IPS-18c (cell line): ENCODE measurements around the gene MRPL12.
A peak's percentile ranks its signal among the peaks of the same experiment; 100 is the strongest.

Experiments
- H3K4me3 ChIP-seq: 2 replicates; pipeline ENCODE4 v1.7.0; 2013; ENCODE audit warnings: low read depth, mild to moderate bottlenecking, low read length, moderate library complexity; ENCODE audit not compliant: insufficient read depth
- H3K9me3 ChIP-seq: one replicate; pipeline ENCODE4 v1.6.1; 2013; ENCODE audit warnings: mild to moderate bottlenecking, low read length, moderate library complexity; ENCODE audit not compliant: control insufficient read depth, insufficient read depth

MRPL12 gene

DNA sequence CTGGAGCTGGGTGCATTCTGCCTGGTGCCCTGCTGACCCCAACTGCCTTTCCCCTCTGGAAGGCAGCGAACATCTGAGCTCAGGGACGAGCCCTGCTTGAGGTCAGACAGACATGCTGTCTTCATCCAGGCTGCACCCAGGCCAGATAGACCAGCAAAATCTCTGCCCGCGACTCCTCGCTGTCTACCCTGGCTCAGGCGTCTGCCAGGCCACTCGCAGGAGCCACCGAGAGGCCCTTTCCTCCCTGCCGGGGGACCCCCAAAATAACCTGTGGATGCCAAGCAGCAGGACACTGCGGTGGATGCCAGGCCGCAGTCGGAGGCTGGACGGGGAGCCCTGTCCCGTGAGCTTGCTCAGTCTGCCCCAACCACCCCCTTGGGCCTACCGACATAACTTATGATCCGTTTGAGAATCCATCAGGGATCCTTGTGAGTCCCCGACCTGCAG lies 5.6 kb downstream of the MRPL12 start:
- Histone ChIP-seq H3K9me3 (no peaks in the 10 kb centered on the region), H3K4me3 (no peak overlapping the region)

DNA sequence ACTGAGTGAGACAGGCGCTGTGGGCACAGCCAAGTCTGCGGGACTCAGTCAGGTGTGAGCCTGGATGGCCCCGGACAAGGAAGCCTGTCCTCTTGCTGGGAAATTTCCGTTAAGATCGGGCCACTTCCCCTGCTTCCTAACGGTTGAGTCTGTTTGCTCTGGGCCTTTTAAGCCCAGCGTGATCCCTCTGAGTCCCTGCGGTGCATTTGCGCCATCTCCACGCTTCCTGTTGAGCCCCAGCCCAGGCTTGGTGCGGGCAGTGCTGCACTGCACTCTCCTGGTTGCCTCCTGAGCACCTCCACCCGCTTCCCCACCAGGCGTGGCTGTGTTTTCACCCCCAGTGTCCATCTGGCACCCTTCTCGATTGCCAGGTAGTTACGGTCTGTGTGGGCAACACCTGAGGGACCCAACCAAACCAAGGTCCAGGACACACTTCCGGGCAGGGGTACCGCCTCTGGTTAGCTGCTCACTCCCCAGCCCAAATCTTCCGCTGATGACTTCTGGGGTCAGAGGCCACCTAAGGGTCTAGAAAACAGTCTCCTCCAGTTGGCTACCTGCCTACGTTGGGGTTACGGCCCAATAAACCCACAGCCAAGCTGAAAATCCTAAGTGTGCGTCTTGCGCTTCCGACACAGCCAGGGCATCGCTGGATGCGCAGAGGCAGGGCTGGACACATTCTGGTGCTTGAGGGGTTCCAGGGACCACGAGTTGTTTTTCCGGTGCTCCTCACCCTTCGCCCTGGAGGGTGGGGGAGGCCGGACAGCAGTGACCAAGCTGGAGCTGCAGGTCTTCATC lies 7.5 kb downstream of the MRPL12 start:
- no peaks in the 10 kb centered on the region for H3K9me3 ChIP-seq
- peak overlapping the region; percentile 56 for H3K4me3 ChIP-seq

DNA sequence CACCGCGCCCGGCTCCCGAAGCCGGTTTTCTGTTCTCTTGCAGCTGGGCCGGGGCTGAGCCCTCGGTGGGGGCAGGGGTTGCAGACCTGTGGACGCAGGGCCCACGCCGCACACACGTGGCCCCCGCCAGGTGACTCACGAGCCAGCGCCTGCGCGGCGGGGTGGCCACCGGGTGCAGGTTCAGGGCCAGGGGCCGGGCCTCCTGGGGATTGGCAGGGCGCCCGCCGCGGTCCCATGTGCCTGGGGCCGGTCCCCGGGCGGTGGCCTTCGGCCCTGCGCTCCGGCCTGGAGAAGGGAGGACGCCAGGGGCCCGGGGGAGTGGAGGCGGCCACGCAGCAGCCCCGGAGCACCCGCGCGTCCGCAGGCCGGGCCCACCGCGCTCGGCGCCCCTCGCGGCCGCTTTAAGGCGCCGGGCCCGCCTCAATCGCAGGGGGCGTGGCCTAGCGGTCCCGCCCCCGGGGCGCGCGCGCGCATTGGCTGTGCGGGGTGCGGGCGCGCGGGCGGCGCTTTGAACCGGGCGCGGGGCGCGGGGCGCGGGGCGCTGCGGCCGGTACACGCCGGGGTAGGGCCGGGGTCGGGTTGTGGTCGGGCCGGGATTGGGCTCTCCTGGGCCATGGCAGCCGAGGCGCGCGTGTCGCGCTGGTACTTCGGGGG lies 8.8 kb downstream of the MRPL12 start, which contains the start of gene SLC25A10:
SLC25A10 (plus strand) TSS at position 471 of the 654 bp plus-strand sequence; CDS start at position 614, 143 bp downstream.
- Histone ChIP-seq H3K9me3 (no peaks in the 10 kb centered on the region), H3K4me3 (peak within 1 kb of the TSS; percentile 77)

DNA sequence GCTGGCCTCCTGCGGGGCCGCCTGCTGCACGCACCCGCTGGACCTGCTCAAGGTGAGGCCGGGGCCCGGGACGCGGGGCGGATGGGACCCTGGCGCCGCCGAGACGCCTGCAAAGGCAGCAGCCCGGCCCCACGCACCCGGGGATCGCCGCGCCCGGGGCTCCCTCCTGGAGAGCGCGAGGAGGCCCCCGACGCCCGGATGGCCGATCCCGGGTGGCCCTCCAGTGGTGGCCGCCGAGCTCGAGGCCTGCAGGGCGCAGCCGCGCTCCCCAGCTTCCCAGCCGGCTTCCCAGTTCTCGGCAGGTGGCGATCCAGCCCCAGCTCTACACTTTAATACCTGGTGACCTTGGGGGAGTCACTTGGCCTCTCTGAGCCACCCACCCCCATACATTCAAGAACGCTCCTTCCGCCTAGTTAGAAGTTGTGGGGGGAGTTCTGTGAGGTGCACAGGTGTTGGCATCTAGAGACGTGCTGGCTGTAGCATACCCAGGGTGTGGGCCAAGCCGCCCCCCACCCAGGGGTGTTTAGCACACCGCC lies 9.4 kb downstream of the MRPL12 start:
- H3K9me3 ChIP-seq: no peaks in the 10 kb centered on the region

DNA sequence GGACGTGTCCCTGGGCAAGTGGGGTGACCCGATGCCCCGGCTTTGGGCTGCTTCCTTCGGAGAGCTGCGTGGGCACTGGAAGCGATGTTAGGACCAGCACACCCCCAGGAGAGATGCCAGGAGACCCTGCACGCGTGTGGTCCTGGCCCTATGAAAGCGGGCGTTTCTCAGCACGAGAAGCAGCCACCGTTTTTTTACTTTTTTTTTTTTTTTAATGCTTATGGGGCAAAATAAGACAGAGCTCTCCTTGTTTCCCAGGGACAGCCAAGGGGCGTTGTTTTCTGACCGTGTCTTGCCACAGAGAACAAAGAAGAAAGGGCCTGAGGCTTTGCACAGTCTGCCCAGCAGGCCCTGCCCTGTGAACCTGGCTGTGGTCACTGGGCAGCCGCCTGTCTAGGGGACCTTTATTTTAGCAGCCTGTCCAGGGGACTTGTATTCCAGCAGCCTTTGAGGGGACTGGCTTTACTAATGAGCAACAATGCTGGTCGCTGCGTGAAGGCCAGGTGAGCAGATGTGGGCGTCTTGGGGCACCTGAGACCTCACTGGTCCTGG lies 9.9 kb downstream of the MRPL12 start:
- peak overlapping the region; percentile 77 for H3K4me3 ChIP-seq
- H3K9me3 ChIP-seq: no peaks in the 10 kb centered on the region

More for the DNA sequence above, 9.4 kb downstream of the MRPL12 start:
- peak overlapping the region; percentile 77 for H3K4me3 ChIP-seq

DNA sequence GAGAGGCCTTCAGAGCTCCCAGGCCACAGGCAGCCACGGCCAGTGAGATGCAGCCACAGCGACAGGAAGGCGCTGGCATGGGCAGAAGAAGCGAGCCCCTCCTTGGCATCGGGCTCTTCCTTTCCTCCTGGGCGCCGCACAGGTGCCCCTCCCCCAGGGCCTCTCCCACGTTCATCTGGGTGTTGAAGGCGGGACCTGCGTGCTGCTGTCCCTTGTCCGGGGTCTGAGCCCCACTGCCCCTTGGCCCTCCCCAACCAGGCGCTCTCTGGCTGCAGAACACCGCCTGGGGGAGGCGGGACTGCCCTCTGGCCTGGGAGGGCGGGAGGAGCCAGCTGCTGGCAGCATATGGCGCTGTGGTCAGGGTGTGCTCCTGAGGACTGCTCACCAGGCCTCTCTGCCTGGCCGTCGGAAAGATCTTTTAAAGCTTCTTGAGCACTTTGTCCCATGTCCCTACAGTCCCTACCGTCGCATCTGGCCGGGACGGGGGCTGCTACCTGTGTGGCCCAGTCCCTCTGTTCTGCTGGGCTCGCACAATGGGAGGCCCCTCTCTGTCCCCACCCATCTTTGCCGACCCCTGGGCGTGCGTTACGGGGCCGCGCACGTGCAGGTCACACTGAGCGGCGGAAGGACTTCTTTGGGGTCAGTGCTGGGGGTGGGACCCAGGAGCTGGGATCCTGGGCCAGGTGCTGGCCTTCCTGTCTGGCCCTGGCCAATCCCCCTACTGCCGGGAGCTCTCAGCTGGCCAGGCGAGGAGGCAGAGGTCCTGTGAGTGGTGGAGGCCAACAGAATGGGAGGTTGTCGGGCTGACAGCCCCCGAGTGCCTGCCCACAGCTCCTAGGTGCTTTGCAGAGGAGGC lies 10.6 kb downstream of the MRPL12 start:
- Histone ChIP-seq H3K9me3 (no peaks in the 10 kb centered on the region), H3K4me3 (peak overlapping the region; percentile 77; the same call in 1 of the 2 replicates)

DNA sequence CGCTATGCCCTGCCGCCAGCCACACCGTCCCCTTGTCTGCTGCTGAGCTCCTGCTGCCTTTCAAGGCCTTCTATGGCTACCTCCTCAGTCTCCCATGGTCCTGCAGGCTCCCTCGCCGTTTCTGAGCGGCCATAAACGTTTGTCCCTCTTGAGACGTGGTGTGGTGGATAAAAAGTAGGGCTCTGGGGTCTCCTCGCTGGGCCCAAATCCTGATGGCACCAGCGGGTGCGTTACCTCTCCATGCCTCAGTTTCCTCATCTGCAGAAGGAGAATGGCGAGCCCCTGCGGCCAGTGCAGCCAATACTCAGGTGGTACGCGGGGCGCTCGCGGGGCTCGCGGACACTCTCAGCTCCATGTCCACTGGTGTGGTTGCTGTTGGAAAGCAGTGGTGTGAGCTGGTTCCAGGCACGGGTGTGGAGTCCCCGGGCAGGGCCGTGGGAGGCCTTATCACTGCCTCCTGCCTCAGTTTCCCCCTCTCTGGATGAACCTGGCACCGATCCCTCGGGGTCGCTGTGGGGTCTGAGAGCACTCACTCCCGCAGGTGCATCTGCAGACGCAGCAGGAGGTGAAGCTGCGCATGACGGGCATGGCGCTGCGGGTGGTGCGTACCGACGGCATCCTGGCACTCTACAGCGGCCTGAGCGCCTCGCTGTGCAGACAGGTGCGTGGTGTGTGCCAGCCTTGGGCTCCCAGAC lies 11.4 kb downstream of the MRPL12 start:
- Histone ChIP-seq H3K4me3 (no peak overlapping the region), H3K9me3 (no peaks in the 10 kb centered on the region)

DNA sequence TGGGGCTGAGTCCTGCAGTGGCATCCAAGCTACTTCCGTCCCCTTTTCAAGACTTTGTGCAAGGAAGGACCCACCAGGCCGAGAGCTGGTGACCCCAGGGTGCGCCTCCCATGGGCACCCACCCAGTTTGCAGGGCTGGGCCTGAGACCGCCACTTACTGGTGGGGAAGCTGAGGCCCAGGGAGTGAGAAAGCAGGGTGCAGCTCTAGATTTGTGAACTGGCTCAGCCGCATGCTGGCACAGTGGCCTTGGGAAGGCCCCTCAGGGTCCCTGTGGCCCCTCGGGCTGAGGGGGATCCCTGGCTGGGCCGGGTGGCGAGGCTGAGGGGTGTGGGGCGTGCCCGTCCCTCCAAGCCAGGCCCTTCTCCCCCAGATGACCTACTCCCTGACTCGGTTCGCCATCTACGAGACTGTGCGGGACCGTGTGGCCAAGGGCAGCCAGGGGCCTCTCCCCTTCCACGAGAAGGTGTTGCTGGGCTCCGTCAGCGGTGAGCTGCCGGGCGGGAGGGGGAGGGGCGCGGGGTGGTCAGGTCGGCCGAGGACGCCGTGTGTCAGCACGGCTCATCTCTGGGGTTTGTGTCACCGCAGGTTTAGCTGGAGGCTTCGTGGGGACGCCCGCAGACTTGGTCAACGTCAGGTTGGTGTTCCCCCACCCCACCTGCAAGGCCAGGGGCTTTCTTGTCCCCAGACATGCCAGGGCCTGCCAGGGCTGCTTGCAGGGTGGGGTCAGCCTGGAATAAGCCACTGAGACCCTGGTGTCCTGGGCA lies 12.1 kb downstream of the MRPL12 start:
- H3K9me3 ChIP-seq: no peaks in the 10 kb centered on the region

DNA sequence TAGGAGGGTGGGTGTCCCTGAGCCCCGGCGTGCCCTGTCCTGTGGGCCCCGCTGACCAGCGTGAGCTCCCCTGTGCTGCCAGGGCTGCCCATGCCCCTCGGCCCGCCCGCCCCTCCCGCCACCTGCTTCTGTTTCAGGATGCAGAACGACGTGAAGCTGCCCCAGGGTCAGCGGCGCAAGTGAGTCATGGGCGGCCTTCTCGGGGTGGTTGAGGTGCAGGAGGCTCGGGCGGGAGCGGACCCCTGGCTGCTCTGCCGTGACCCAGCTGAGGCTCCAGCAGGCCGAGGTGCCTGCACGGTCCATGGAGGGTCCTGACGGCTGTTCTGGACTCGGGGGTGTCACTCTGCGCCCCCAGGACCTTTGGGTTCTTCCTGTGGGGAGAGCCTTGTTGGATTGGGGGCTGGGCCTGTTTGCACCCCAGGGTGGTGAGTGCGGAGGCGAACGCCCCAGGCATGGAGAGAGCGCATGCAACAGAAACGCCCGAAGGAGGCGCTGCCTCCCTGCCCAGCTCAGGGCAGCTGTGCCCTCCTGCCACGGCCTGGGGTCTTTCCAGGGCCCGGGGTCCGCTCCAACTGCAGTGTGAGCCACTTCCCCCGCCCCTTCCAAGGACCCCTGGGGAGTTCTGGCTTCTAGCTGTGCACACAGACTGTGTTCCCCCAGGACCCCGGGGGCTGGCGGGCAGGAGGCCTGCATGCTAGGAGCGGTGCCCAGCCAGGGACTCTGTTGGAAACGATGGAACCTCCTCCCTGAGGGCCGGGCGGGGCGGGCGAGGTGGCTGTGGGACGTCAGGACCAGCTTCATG lies 12.9 kb downstream of the MRPL12 start:
- Histone ChIP-seq H3K4me3 (no peak overlapping the region), H3K9me3 (no peaks in the 10 kb centered on the region)

More for the DNA sequence above, 12.1 kb downstream of the MRPL12 start:
- no peak overlapping the region for H3K4me3 ChIP-seq

DNA sequence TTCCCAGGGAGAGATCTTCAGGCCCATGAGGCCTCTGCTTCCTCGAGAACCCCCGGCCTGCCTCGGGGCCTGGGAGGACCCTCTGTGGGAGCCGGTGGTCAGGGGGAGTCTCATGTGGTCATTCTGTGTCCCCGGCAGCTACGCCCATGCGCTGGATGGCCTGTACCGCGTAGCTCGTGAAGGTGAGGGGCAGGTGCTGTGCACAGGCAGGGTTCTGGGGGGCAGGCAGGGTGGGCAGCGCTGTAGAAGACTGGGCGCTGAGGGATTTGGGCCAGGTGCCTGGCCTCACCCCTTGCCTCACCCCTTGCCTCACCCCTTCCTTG lies 13.5 kb downstream of the MRPL12 start:
- H3K9me3 ChIP-seq: no peaks in the 10 kb centered on the region
- no peak overlapping the region for H3K4me3 ChIP-seq

DNA sequence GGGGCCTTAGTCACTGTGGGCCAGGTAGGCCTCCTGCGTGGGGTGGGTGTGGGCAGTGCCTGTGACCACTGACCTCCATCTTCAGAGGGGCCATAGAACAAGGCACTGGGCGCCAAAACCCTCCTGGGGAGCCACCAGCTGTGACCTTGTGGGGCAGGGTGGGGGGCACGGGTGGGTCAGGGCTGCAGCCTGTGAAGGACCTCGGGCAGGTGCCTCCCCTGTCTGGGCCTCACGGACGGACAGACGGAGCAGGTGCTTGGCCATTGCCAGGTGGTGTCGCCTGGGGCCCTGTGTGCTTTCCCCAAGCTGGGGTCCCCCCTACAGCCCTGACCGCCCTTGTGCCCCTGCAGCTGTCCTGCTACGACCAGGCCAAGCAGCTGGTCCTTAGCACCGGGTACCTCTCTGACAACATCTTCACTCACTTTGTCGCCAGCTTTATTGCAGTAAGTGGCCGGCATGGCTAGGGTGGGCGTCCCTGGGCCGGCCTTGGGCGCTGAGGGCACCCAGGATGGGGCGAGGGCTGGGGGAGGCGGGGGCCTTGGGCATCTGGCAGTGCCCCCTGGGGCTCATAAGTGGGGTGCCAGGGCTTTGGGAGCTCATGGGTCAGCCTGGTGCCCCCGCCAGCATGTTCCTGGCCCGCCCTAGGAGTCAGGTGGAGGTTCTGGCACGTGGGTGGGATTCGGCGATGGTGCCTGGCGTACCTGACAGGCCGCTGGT lies 14.0 kb downstream of the MRPL12 start:
- Histone ChIP-seq H3K4me3 (no peak overlapping the region), H3K9me3 (no peaks in the 10 kb centered on the region)

DNA sequence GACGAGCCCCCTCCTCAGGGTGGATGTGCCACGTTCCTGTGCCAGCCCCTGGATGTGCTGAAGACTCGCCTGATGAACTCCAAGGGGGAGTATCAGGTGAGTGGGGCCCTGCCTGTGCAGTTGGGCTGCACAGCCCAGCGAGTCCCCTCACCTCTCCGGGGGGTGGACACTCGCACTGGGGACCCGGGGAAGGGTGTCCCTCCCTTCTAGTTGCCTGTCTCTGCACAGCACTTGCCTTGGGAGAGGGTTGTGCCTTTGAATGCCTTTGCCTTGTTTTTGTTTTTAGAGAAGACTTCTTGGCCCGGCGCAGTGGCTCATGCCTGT lies 14.6 kb downstream of the MRPL12 start:
- Histone ChIP-seq H3K9me3 (no peaks in the 10 kb centered on the region), H3K4me3 (no peak overlapping the region)

DNA sequence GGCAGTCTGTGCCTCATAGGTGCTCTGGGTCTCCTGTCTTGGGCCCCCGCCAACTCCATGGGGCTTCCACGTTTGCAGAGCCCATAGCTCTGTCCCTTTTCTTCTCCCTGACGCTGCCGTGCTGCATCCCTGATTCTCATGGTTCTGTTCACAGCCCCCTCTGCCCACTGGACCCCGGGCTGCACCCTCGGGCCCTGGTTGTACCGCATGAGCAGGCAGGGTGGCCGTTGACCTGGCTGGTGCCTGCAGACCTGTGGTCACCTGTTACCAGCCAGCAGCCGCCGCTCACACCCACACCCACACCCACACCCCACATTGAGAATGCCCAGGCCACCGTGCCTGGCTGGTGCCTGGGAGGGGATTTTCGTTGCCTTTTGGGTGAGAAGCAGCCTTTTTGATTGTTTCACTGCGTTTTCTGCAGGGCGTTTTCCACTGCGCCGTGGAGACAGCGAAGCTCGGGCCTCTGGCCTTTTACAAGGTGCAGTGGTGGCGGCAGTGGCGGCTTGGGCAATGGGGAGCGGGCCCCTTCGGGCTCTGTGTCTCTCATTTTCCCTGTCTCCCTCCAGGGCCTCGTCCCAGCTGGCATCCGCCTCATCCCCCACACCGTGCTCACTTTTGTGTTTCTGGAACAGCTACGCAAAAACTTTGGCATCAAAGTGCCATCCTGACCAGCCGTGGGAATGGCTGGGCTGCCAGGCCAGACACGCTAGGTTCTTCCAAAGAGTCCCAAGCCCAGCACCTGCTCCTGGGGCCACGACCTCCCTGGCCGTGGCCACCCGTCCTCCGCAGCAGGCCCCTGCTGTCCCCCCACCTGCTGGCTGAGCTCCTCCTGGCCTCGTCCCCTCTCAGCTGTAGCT lies 16.5 kb downstream of the MRPL12 start:
- H3K4me3 ChIP-seq: no peak overlapping the region
- H3K9me3 ChIP-seq: no peaks in the 10 kb centered on the region
